Stomach (tissue), 4 donors: ENCODE measurements around the gene ABCC9.

ENCODE experiments used
- CTCF ChIP-seq, 7 experiments: fragments of 450-650 bp in 4 of 7; fragments of 200-600 bp in 3 of 7; sonication (generic) in 3 of 7; IDR thresholded peaks; one replicate each; pipeline ENCODE4 v1.5.1; 2016 to 2019; ENCODE audit warnings: antibody characterized with exemption in 7 of 7, control low read depth in 2 of 7, mild to moderate bottlenecking in 1 of 7
- EP300 ChIP-seq: sonication (generic); formaldehyde crosslinking; IDR thresholded peaks from one replicate; pipeline ENCODE4 v1.6.1; 2017; ENCODE audit warnings: antibody characterized with exemption
- POLR2A ChIP-seq, 4 donors: fragments of 450-650 bp; IDR thresholded peaks; one replicate each; pipeline ENCODE4 v1.6.1; 2016; ENCODE audit warnings: antibody characterized with exemption in 4 of 4, control low read depth in 2 of 4, mild to moderate bottlenecking in 1 of 4, moderate library complexity in 1 of 4

GRCh38 chr12:21774358-21775132, 166.7 kb downstream of the ABCC9 start, which contains the start of gene KCNJ8:
- no peak for TF ChIP-seq CTCF (IDR thresholded peaks at IDR 0.05)
- peak; percentile 44 for TF ChIP-seq EP300
- no peak for TF ChIP-seq POLR2A (IDR thresholded peaks at IDR 0.05)
